ENCODE measurements around the gene ALDH1L1. TPM values are rescaled to one million over a fixed set of nuclear protein-coding genes. Genes with fewer than 3 reads are reported as not detected.
A peak's percentile ranks its signal among the peaks of the same experiment; 100 is the strongest.
"Not testable (repeated sequence)": the region's sequence is repeated elsewhere in the genome, so short reads cannot be mapped to it uniquely, and the experiment has no call there.

ALDH1L1 gene
- total RNA-seq, 1 experiment from 2014 or later: 0.08 TPM

GRCh38 chr3:126098391-126098858 lies 82.0 kb downstream of the ALDH1L1 start:
- Histone ChIP-seq H3K27ac (peak overlapping the region; percentile 63), H3K4me3 (no peak overlapping the region), H3K9me3 (replicated peaks) (peaks cover 11% of the 10 kb centered on the region), H3K36me3 (no peaks in the 10 kb centered on the region), H3K27me3 (no peaks in the 10 kb centered on the region), H3K4me1 (peaks cover 28% of the 10 kb centered on the region)
- peak; percentile 80 to 85 for DNase-seq

DNA sequence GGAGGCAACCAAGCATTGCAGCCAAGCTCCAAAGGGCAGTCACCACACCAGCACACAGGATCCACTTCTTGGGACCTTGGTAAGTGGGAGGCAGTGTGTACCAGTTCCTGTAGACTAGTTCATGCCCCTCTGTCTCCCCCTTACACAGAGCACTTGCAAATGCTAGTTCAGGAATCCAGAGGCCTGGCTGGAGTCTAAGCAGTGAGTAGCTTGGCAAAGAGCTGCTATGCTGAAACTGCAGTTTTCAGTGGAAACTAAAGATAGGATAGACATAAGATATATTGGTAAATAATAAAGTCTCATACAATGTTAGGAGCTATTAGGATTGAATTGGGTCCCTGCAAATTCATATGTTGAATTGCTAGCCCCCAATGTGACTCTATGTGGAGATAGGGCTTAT lies 82.6 kb downstream of the ALDH1L1 start:
- no peak overlapping the region for H3K4me3 ChIP-seq
- peak in 1 of 2 experiments; percentile 18 for DNase-seq
- no peaks in the 10 kb centered on the region for H3K27me3 ChIP-seq
- no peaks in the 10 kb centered on the region for H3K36me3 ChIP-seq
- H3K4me1 ChIP-seq: peaks cover 28% of the 10 kb centered on the region
- peaks cover 11% of the 10 kb centered on the region for H3K9me3 ChIP-seq (replicated peaks)
- H3K27ac ChIP-seq: peak overlapping the region; percentile 63; the same call in 1 of the 2 replicates

- Histone ChIP-seq H3K9me3 (replicated peaks) (peaks cover 11% of the 10 kb centered on the region), H3K4me1 (peaks cover 28% of the 10 kb centered on the region)
- not testable (repeated sequence) for H3K27me3 ChIP-seq, H3K4me3 ChIP-seq, H3K27ac ChIP-seq, H3K36me3 ChIP-seq, DNase-seq
Observed at GRCh38 chr3:126096274-126096673, 84.1 kb downstream of the ALDH1L1 start.

GRCh38 chr3:126092128-126092527 lies 88.3 kb downstream of the ALDH1L1 start:
- H3K27me3 ChIP-seq, H3K27ac ChIP-seq, H3K4me1 ChIP-seq, H3K36me3 ChIP-seq, H3K4me3 ChIP-seq, DNase-seq: not testable (repeated sequence)
- H3K9me3 ChIP-seq (replicated peaks): peaks cover 19% of the 10 kb centered on the region

DNA sequence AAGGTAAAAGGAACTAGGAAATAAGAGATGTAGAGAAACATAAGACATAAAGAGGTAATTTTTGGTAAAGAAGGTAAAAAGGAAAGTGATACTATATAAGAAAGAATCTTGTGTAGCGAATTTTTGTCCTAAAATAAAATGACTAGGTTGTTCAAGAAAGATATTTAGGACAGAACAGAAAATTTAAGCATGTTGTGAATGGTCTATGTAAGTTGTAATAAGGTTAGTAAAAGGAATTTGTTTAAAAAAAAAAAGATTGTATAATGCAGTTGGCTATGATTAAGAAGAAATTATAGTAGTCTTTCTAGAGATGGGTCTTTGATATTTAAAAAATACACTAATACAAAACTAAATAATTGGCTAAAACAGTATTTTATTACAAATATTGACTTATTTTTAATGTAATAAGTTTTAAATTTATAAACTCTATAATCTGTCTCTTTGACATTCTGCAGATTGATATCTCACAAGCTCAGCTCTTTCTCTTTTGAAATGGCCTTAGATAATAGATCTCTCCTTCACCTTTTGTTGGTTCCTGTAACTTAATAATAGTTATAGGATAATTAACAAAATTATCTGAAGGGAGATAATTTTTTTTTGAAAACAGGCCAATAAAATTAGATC lies 92.7 kb downstream of the ALDH1L1 start:
- DNase-seq: peak in 1 of 2 experiments; percentile 13
- peaks cover 13% of the 10 kb centered on the region for H3K9me3 ChIP-seq (replicated peaks)

GRCh38 chr3:126085841-126086240 lies 94.5 kb downstream of the ALDH1L1 start:
- peaks cover 13% of the 10 kb centered on the region for H3K9me3 ChIP-seq (replicated peaks)
- no peak overlapping the region for H3K4me3 ChIP-seq

More for the DNA sequence above, 92.7 kb downstream of the ALDH1L1 start:
- H3K36me3 ChIP-seq: no peaks in the 10 kb centered on the region
- no peak overlapping the region for H3K4me3 ChIP-seq
- no peaks in the 10 kb centered on the region for H3K27me3 ChIP-seq
- no peak overlapping the region for H3K27ac ChIP-seq
- H3K4me1 ChIP-seq: no peaks in the 10 kb centered on the region

GRCh38 chr3:126085276-126085675 lies 95.1 kb downstream of the ALDH1L1 start:
- H3K36me3 ChIP-seq: no peaks in the 10 kb centered on the region
- H3K27me3 ChIP-seq: no peaks in the 10 kb centered on the region
- H3K4me1 ChIP-seq: no peaks in the 10 kb centered on the region
- peaks cover 13% of the 10 kb centered on the region for H3K9me3 ChIP-seq (replicated peaks)
- H3K27ac ChIP-seq: no peak overlapping the region
- H3K4me3 ChIP-seq: no peak overlapping the region
- no peak for DNase-seq

More at GRCh38 chr3:126085841-126086240, 94.5 kb downstream of the ALDH1L1 start:
- Histone ChIP-seq H3K27ac (no peak overlapping the region), H3K36me3 (no peaks in the 10 kb centered on the region), H3K27me3 (no peaks in the 10 kb centered on the region), H3K4me1 (no peaks in the 10 kb centered on the region)
- no peak for DNase-seq

DNA sequence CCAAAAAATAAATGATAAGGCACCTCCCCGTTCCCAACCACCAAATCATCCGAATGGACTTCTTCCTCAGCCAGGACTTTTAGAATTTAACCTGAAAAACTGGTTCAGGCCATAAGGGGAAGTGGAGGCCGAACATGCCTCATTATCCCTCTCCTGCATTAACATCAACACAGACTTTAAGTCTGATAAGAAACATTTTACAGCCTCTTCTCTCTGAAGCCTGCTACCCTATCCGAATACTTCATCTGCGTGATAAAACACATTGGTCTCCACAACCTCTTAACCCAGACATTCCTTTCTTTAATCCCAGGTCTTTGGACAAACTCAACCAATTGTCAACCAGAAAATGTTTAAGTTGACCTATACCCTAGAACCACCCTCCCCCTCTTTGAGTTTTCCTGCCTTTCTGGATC lies 95.6 kb downstream of the ALDH1L1 start:
- no peaks in the 10 kb centered on the region for H3K4me1 ChIP-seq
- no peaks in the 10 kb centered on the region for H3K36me3 ChIP-seq
- peak overlapping the region; percentile 84 for H3K4me3 ChIP-seq
- DNase-seq: no peak
- no peaks in the 10 kb centered on the region for H3K27me3 ChIP-seq
- peaks cover 13% of the 10 kb centered on the region for H3K9me3 ChIP-seq (replicated peaks)
- peak overlapping the region; percentile 50; the same call in 1 of the 2 replicates for H3K27ac ChIP-seq

- no peaks in the 10 kb centered on the region for H3K4me1 ChIP-seq
- DNase-seq: peak; percentile 85 to 92
- peak within 1 kb of the TSS; percentile 50 for H3K27ac ChIP-seq
Observed at GRCh38 chr3:126083913-126084767, 96.2 kb downstream of the ALDH1L1 start, which contains the start of gene SLC41A3. TSS of gene SLC41A3 (minus strand) at chr3:126084124. CDS start at chr3:126068219, 15,905 bp downstream.

GRCh38 chr3:126083511-126083912 lies 96.9 kb downstream of the ALDH1L1 start:
- DNase-seq: peak; percentile 63 to 64
- H3K27ac ChIP-seq: peak overlapping the region; percentile 50

More at GRCh38 chr3:126083913-126084767, 96.2 kb downstream of the ALDH1L1 start, which contains the start of gene SLC41A3:
- peaks cover 13% of the 10 kb centered on the region for H3K9me3 ChIP-seq (replicated peaks)
- H3K36me3 ChIP-seq: no peaks in the 10 kb centered on the region
- H3K4me3 ChIP-seq: peak within 1 kb of the TSS; percentile 84
- no peaks in the 10 kb centered on the region for H3K27me3 ChIP-seq

DNA sequence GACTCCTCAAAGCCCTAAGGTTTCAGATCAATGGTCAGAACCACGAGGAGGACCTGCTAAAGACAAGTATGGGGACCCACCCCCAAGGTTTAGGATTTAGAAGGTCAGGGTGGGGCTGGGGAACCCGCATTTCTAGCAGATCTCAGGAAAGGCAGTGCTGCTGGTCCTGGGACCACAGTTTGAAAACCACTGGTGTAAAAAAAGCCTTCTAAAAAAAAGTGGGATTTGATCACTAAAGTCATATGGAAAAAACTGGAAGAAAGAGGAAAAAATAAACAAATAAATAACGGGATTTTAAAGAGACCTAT lies 97.3 kb downstream of the ALDH1L1 start:
- H3K27ac ChIP-seq: peak overlapping the region; percentile 50

More at GRCh38 chr3:126083511-126083912, 96.9 kb downstream of the ALDH1L1 start:
- Histone ChIP-seq H3K27me3 (no peaks in the 10 kb centered on the region), H3K4me1 (no peaks in the 10 kb centered on the region), H3K36me3 (no peaks in the 10 kb centered on the region), H3K9me3 (replicated peaks) (peaks cover 13% of the 10 kb centered on the region), H3K4me3 (peak overlapping the region; percentile 84)

DNA sequence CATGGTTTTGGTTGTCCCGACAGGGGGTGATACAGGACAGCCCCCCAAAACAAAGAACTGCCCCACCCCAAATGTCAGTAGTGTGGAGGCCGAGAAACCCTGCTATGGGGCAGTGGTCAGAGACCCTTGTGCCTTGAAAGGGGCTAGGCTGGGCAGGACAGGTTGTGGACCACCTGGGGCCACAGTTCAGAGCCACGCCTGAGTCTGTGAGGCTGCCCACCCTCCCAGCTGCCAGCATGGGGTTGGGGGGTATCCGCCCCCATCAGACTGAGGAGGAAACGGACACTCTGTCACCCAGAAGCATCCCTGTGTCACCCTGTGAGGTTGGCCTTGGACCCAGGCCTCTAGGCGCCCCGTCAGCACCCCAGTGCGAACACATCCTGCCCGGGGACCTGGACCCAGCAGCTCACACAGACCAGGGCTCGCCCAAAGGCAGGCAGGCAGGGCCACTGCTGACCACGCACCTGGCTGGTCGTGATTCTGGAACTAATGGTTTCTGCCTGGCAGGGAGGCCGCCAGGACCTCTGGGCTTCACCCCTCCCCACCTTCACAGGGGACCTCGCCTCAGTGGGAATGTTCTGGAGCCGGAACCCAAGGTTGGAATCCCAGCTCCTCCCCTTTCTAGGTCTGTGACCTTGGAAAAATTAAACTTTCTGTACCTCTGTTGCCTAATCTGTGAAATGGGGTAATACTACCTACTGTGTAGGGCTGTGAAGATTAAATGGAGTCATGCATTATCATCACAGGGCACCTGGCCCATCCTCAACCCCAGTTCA lies 97.8 kb downstream of the ALDH1L1 start:
- H3K9me3 ChIP-seq (replicated peaks): peaks cover 7% of the 10 kb centered on the region
- H3K27me3 ChIP-seq: no peaks in the 10 kb centered on the region
- no peaks in the 10 kb centered on the region for H3K36me3 ChIP-seq
- no peaks in the 10 kb centered on the region for H3K4me1 ChIP-seq
- no peak overlapping the region; the same call in 1 of the 2 replicates for H3K27ac ChIP-seq
- DNase-seq: no peak
- H3K4me3 ChIP-seq: peak overlapping the region; percentile 84

More for the DNA sequence above, 97.3 kb downstream of the ALDH1L1 start:
- Histone ChIP-seq H3K9me3 (replicated peaks) (peaks cover 12% of the 10 kb centered on the region), H3K4me1 (no peaks in the 10 kb centered on the region), H3K36me3 (no peaks in the 10 kb centered on the region), H3K4me3 (peak overlapping the region; percentile 84), H3K27me3 (no peaks in the 10 kb centered on the region)
- no peak for DNase-seq

DNA sequence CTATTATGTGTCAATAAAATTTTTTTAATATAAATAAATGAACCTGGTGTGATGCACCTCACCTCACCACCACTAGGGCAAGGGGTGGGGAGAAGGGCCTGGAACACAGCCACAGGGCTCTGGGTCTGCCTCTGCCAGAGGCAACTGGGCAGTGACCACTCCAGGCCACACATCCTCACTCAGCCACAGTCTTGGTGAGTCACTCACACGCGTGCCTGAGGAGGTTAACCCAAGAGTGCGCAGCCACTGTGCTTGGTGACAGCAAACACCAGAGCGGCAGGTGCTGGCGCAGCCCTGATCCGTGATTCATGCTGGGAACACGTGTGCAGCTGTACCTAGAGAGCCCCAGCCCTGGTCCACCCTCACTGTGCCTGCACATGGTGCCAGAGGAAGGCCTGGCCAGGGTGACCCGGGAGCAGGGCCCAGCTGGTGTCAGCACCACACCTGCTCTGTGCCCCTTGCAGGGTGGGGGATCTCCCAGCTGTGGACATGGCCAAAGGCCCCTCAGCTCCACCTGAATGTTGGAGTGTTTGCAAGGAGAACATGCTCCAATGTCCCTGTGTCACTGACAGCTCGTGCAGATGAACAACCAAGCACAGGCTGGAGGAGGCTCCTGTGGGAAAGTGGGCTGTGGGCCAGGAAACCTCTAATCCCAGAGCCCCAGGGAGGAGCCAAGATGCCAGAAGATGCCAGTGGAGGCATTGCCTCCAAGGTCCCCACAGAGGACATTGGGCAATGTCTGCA lies 98.6 kb downstream of the ALDH1L1 start:
- H3K27me3 ChIP-seq: no peaks in the 10 kb centered on the region
- DNase-seq: peak; percentile 62 to 72
- H3K9me3 ChIP-seq (replicated peaks): no peaks in the 10 kb centered on the region
- H3K4me3 ChIP-seq: no peak overlapping the region
- H3K27ac ChIP-seq: no peak overlapping the region
- no peaks in the 10 kb centered on the region for H3K36me3 ChIP-seq
- H3K4me1 ChIP-seq: no peaks in the 10 kb centered on the region

DNA sequence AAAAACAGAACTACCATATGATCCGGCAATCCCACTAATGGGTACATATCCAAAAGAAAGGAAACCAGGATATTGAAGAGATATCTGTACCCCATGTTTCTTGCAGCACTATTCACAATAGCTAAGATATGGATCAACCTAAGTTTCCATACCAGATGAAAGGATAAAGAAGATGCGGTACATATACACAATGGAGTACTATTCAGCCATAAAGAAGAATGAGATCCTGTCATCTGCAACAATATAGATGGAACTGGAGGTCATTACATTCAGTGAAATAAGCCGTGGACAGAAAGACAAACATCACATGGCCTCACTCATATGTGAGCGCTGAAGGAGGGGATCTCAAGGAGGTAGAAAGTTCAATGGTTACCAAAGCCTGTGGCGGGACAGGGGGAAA lies 99.4 kb downstream of the ALDH1L1 start:
- Histone ChIP-seq H3K27ac (no peak overlapping the region), H3K4me3 (no peak overlapping the region), H3K36me3 (no peaks in the 10 kb centered on the region), H3K27me3 (no peaks in the 10 kb centered on the region), H3K4me1 (no peaks in the 10 kb centered on the region), H3K9me3 (replicated peaks) (no peaks in the 10 kb centered on the region)
- no peak for DNase-seq

Measured in SJCRH30 (cell line).